Measurements from ENCODE around the gene ALG14.

GRCh38 chr1:94928293-94928939 is 144.3 kb downstream of the ALG14 start:
- TF ChIP-seq TAF1 (IDR thresholded peaks at IDR 0.05; ENCODE audit: borderline replicate concordance, low read depth, low read length) (no peak), POLR2A (IDR thresholded peaks at IDR 0.05; ENCODE audit: low read depth, low read length) (no peak), POLR2AphosphoS5 (IDR thresholded peaks at IDR 0.05; ENCODE audit: low read depth, low read length) (no peak)
